KBM-7 (cell line): Measurements from ENCODE around the gene ATXN3.
"Not testable (repeated sequence)": the region's sequence is repeated elsewhere in the genome, so short reads cannot be mapped to it uniquely, and the experiment has no call there.

Experiments used
- DNase-seq: peaks from one replicate; pipeline ENCODE4 v3.0.0-alpha.2; 2015
- in situ Hi-C: fragments of 300-500 bp; cut with MboI; formaldehyde crosslinking; loops from 2 replicates; pipeline ENCODE4 v1.14.3; 2020; ENCODE audit warnings: low sequenced_read_pairs, low pct_unique_long_range_greater_than_20kb, mixed read lengths

The ATXN3 gene

GRCh38 chr14:92093320-92093719 lies 13.1 kb downstream of the ATXN3 start:
- in situ Hi-C loops = no loop called here
- DNase-seq = no peak

DNA sequence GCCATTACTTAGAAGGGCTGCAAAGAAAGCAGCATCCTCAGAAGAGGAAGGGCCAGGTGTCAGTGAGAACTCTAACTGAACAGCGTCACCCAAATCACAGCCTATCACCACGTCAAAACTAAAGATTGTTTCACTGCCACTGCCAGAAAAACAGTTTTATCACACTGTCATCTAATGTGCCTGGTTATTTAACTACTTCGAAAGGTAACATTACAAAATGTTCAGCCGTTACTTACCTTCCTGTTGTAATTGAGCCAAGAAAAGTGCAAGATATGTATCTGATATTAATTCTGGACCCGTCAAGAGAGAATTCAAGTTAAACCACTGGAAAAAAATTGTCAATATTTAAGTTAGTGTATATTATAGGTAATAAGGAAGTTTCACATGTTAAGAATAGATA lies 17.9 kb downstream of the ATXN3 start:
- DNase-seq = no peak
- in situ Hi-C loops = no loop called here

DNA sequence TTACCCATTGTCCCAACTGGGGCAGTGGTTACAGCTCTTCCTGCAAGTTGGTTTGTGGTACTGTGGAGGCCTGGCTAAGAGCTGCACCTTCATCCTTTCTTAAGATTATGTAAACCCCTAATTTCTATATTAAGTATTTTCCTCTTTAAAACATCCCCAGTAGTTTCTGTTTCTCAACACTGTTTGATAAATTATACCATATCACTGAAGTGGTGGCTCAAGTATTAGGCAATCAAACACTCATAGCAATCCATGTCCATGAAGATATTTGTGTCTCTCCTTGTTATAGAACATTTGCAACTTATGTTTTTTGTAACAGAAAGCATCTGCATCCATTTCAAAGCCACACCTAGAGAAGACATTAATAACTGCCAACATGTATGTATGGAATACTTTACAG lies 31.8 kb downstream of the ATXN3 start:
- in situ Hi-C loops = no loop called here
- DNase-seq = no peak

DNA sequence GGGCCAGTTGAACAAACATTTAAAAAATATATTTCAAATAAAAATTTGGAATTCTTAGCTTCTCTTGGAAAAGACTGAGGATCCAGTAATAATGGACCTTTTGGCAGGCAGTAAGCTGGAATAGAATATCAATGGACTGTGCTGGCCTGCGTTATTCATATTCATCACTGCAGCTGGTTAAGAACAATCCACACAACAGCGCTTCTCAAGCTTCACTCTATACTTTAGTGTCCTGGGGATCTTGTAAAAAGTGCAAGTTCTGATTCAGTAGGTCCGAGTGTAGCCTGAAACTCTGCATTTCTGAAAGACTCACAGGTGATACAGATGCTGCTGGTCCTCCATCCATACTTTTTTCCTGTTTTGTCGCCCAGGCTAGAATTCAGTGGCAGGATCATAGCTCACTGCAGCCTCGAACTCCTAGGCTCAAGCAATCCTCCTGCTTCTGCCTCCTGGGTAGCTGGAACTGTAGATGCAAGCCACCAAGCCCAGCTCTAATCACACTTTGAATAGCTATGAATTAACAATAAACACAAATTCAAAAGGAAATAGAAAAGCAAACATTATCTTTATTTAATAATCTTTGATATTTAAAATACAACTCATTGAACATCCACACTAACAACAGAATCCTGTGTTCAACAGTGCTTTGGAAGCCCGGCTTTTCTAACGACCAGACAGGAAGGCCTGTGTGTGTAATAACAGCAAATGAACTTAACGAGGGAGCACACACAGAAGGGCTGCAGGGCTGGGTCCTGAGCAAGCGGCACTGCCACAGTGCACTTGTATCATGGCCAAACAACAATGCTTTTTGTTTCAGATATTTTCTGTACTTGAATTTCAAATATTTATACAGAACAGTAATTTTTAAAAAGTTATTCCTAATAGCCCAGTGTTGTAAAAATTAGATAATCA lies 48.1 kb downstream of the ATXN3 start:
- in situ Hi-C loops = no loop called here
- DNase-seq = no peak

GRCh38 chr14:92049781-92050180 lies 56.6 kb downstream of the ATXN3 start:
- in situ Hi-C loops = no loop called here
- DNase-seq = no peak

- DNase-seq, in situ Hi-C loops: not testable (repeated sequence)
Measured at GRCh38 chr14:92049221-92049620, 57.2 kb downstream of the ATXN3 start.

GRCh38 chr14:92045904-92046303 lies 60.5 kb downstream of the ATXN3 start:
- DNase-seq, in situ Hi-C loops: not testable (repeated sequence)

- DNase-seq, in situ Hi-C loops: not testable (repeated sequence)
Measured at GRCh38 chr14:92041766-92042165, 64.6 kb downstream of the ATXN3 start.

- in situ Hi-C loops = no loop called here
- no peak for DNase-seq
Measured at GRCh38 chr14:92041203-92041602, 65.2 kb downstream of the ATXN3 start.

GRCh38 chr14:92040431-92041051 lies 65.8 kb downstream of the ATXN3 start:
- in situ Hi-C loops = no loop called here
- peak; percentile 57 for DNase-seq

DNA sequence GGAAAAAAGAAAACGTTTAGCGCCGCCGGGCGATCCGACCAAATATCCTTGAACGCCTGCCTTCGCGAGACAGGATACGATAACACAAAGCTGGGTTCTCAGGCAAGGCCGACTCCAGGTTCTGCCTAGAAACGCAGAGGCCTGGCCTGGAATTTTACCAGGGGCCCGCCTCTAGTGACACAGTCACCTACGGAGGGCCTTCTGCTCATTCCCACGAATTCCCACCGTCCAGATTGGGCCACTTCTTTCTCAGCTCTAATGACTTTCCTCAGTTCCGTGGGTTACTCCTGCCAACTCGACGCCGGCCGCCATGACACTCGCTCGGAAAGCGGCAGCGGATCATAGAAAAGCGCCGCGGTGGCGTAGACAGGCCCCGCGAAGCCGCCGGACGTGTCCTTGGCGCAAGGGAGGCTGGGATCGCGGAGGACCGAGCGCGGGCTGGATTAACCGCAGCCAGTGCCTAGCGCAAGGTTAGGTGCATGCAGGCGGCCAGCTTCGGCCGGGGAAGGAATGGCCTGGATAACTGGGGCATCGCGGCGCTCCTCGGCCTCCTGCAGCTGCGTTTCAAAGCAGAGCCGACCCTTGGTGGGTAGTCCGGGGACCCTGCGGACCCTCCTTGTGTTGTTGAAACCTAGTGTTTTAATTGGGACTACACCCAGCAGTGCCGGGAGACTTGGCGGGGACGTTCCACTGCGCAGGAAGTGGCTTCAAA lies 66.5 kb downstream of the ATXN3 start, which contains the start of gene TRIP11:
Gene TRIP11 (minus strand): TSS at position 341 of the 712 bp plus-strand sequence. CDS start 374 bp downstream, outside the sequence.
- DNase-seq = peak; percentile 92
- in situ Hi-C loops = no loop called here

- in situ Hi-C loops = no loop called here
- peak; percentile 64 for DNase-seq
Measured at GRCh38 chr14:92039063-92039718, 67.2 kb downstream of the ATXN3 start.

- in situ Hi-C loops = no loop called here
- no peak for DNase-seq
Measured at GRCh38 chr14:92037989-92038388, 68.4 kb downstream of the ATXN3 start.

DNA sequence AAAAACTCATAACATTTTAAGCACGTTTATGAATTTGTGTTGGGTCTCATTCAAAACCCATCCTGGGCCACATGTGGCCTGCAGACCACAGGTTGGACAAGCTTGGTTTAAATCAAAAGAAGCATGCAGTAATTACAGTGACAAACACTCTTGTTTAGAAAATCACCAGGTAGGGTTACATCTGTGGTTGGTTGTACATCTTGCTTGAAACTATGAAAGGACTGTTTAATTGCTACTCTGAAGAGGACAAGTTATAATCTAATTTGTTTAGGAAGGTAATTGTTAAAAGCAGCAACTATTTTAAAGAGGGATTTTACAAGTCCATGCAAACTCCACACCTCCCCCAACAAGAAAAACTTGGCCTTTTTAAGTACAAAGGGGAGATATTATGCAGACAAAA lies 70.5 kb downstream of the ATXN3 start:
- no peak for DNase-seq
- in situ Hi-C loops = no loop called here

DNA sequence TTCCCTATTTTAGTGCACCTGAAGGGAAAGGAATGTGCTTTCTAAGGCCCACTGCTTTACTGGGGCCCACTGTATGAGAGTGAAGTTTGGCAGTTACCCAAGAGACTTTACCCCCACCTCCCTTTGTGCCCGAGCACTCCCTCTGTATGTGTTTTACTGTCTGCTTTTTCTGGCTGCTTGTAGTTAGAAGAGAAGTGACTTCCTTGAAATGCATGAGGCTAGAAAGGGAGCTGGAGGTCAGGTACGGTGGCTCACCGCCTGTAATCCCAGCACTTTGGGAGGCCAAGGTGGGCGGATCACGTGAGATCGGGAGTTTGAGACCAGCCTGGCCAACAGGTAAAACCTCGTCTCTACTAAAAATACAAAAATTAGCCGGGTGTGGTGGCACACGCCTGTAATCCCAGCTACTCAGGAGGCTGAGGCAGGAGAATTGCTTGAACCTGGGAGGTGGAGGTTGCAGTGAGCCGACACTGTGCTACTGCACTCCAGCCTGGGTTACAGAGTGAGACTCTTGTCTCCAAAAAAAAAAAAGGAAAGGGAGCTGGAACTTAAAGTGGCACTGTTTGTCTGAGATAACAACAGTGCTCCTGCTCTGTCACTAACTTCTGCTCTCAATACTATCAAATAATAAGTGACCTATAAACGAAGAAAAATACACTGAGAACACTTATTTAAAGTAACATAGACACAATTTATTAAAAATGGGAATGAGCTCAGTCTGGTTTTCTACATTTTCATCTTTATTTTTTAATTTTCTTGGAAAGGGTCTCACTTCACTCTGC lies 72.3 kb downstream of the ATXN3 start:
- in situ Hi-C loops = no loop called here
- peak; percentile 28 for DNase-seq

DNA sequence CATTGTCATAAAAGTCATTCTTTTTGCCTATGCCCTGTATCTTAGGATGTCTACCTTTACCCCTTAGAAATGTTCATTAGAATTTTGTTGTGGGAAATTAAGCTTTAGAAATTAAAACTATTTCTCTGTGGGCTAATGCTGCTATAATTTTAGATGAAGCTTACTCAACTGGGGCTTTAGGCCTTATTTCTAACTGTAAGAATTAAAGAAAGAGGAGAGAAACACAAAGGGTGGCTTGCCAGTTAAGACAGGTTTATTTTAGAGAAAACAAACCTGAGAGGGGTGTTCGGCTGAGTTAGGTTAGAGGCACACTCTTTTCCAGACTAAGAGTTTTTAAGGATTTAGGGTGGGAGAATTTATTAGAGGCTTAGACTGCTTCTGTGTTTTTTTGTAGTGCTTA lies 72.9 kb downstream of the ATXN3 start:
- in situ Hi-C loops = no loop called here
- DNase-seq = no peak

DNA sequence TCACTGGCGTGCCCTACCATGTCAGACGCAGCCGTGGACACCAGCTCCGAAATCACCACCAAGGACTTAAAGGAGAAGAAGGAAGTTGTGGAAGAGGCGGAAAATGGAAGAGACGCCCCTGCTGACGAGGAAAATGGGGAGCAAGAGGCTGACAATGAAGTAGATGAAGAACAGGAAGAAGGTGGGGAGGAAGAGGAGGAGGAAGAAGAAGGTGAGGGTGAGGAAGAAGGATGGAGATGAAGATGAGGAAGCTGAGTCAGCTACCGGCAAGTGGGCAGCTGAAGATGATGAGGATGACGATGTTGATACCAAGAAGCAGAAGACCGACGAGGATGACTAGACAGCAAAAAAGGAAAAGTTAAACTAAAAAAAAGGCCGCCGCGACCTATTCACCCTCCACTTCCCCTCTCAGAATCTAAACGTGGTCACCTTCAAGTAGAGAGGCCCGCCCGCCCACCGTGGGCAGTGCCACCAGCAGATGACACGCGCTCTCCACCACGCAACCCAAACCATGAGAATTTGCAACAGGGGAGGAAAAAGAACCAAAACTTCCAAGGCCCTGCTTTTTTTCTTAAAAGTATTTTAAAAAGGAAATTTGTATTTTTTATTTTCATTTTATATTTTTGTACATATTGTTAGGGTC lies 79.7 kb downstream of the ATXN3 start:
- in situ Hi-C loops = no loop called here

GRCh38 chr14:92022036-92022435 lies 84.3 kb downstream of the ATXN3 start:
- in situ Hi-C loops = no loop called here
- no peak for DNase-seq

More for the DNA sequence above, 79.7 kb downstream of the ATXN3 start:
- DNase-seq = no peak
